Testis (tissue), 3 donors: Measurements from ENCODE around the gene PEX14. TPM values are rescaled to one million over a fixed set of nuclear protein-coding genes. Genes with fewer than 3 reads are reported as not detected.

Experiments
- DNase-seq: peaks from one replicate; pipeline ENCODE4 v3.0.0-alpha.2; 2019
- H3K27ac ChIP-seq, 2 donors: fragments of 200-600 bp; sonication (generic); one replicate each; pipeline ENCODE4 v1.5.1; 2019
- H3K27me3 ChIP-seq: fragments of 200-600 bp; sonication (generic); one replicate; pipeline ENCODE4 v1.5.1; 2019
- H3K36me3 ChIP-seq: fragments of 200-600 bp; sonication (generic); one replicate; pipeline ENCODE4 v1.5.1; 2017; ENCODE audit warnings: low read depth; ENCODE audit errors: missing control alignments
- H3K4me1 ChIP-seq: fragments of 200-600 bp; sonication (generic); one replicate; pipeline ENCODE4 v1.5.1; 2019
- H3K4me3 ChIP-seq, 2 donors: fragments of 200-600 bp; sonication (generic); one replicate each; pipeline ENCODE4 v1.5.1; 2017 to 2019
- H3K9me3 ChIP-seq: fragments of 200-600 bp; sonication (generic); one replicate; pipeline ENCODE4 v1.5.1; 2017
- CTCF ChIP-seq, 3 experiments: fragments of 450-650 bp in 2 of 3; fragments of 200-600 bp in 1 of 3; sonication (generic) in 1 of 3; IDR thresholded peaks; one replicate each; pipeline ENCODE4 v1.5.1; 2016 to 2019; ENCODE audit warnings: antibody characterized with exemption in 3 of 3, mild to moderate bottlenecking in 2 of 3, moderate library complexity in 1 of 3
- POLR2A ChIP-seq: fragments of 450-650 bp; IDR thresholded peaks from one replicate; pipeline ENCODE4 v1.6.1; 2017; ENCODE audit warnings: antibody characterized with exemption, mild to moderate bottlenecking, moderate library complexity
- WGBS, 2 donors: methylation state at CpG; one replicate each; pipeline ENCODE4 v1.1.5; 2018; 5-methylcytosine and 5-hydroxymethylcytosine counted together
- intact Hi-C: fragments of 100-400 bp; cut with DNase I; formaldehyde crosslinking; loops from one replicate; pipeline ENCODE4 v1.15.1; 2023; ENCODE audit warnings: low total_unique reads
- polyA plus RNA-seq: library from polyadenylated mRNA; stranded (reverse); fragments of 350-450 nt; fragmentation: Illumina TruSeq; extraction: RNeasy Lipid Tissue Mini Kit (QIAGEN cat#74804); gene quantifications from one replicate; pipeline ENCODE4 v1.2.3, GENCODE V29; 2014; ENCODE audit warnings: low read depth, low replicate concordance; ENCODE audit not compliant: insufficient read depth
- total RNA-seq, 2 donors: library from RNA; depleted of rRNA; stranded (reverse); fragments of >200 nt; gene quantifications; one replicate each; pipeline ENCODE4 v1.2.3, GENCODE V29; 2016

PEX14 gene
- total and polyA plus RNA-seq, 3 donors from 2014 or later = 28.6 to 39.8 (median 30.3) TPM

GRCh38 chr1:10569531-10569930 lies 94.8 kb downstream of the PEX14 start:
- intact Hi-C loops = no loop called here
- H3K27me3 ChIP-seq = no peaks in the 10 kb centered on the region
- no peaks in the 10 kb centered on the region for H3K9me3 ChIP-seq
- H3K4me3 ChIP-seq = no peak overlapping the region
- H3K36me3 ChIP-seq = no peaks in the 10 kb centered on the region
- H3K27ac ChIP-seq = no peak overlapping the region
- WGBS, 2 donors = 95 to 97% methylated on average over 1 of the region's 1 CpG
- TF ChIP-seq CTCF (IDR thresholded peaks at IDR 0.05) (no peak), POLR2A (no peak)
- H3K4me1 ChIP-seq = no peaks in the 10 kb centered on the region
- no peak for DNase-seq

- H3K4me3 ChIP-seq = no peak overlapping the region
- TF ChIP-seq CTCF (IDR thresholded peaks at IDR 0.05) (no peak), POLR2A (no peak)
- no peak overlapping the region for H3K27ac ChIP-seq
- DNase-seq = no peak
- H3K4me1 ChIP-seq = no peaks in the 10 kb centered on the region
- intact Hi-C loops = no loop called here
- H3K36me3 ChIP-seq = no peaks in the 10 kb centered on the region
- WGBS, 2 donors = 77 to 82% methylated on average over 1 of the region's 1 CpG
- H3K9me3 ChIP-seq = no peaks in the 10 kb centered on the region
- no peaks in the 10 kb centered on the region for H3K27me3 ChIP-seq
Measured at GRCh38 chr1:10575616-10576015, 100.9 kb downstream of the PEX14 start.

- WGBS, 2 donors = 86 to 93% methylated on average over 4 of the region's 4 CpGs
Measured at GRCh38 chr1:10578070-10578469, 103.3 kb downstream of the PEX14 start.

GRCh38 chr1:10583641-10584040 lies 108.9 kb downstream of the PEX14 start:
- Histone ChIP-seq H3K36me3 (no peaks in the 10 kb centered on the region), H3K4me1 (no peaks in the 10 kb centered on the region), H3K27ac (no peak overlapping the region), H3K27me3 (no peaks in the 10 kb centered on the region), H3K4me3 (no peak overlapping the region), H3K9me3 (no peaks in the 10 kb centered on the region)
- no peak for DNase-seq
- intact Hi-C loops = no loop called here
- TF ChIP-seq CTCF (IDR thresholded peaks at IDR 0.05) = no peak
- no peak for TF ChIP-seq POLR2A
- WGBS, 2 donors = 57 to 63% methylated on average over 3 of the region's 3 CpGs

More at GRCh38 chr1:10578070-10578469, 103.3 kb downstream of the PEX14 start:
- Histone ChIP-seq H3K9me3 (no peaks in the 10 kb centered on the region), H3K27me3 (no peaks in the 10 kb centered on the region), H3K4me1 (no peaks in the 10 kb centered on the region), H3K27ac (no peak overlapping the region), H3K36me3 (no peaks in the 10 kb centered on the region), H3K4me3 (no peak overlapping the region)
- intact Hi-C loops = no loop called here
- TF ChIP-seq CTCF (IDR thresholded peaks at IDR 0.05) (no peak), POLR2A (no peak)
- DNase-seq = no peak

GRCh38 chr1:10585242-10585641 lies 110.5 kb downstream of the PEX14 start:
- H3K4me1 ChIP-seq = no peaks in the 10 kb centered on the region
- H3K27me3 ChIP-seq = no peaks in the 10 kb centered on the region
- H3K4me3 ChIP-seq = no peak overlapping the region
- no peaks in the 10 kb centered on the region for H3K36me3 ChIP-seq
- no peak for DNase-seq
- no peaks in the 10 kb centered on the region for H3K9me3 ChIP-seq
- intact Hi-C loops = no loop called here
- 89 to 100% methylated on average over 1 of the region's 1 CpG for WGBS, 2 donors
- H3K27ac ChIP-seq = no peak overlapping the region
- no peak for TF ChIP-seq POLR2A
- TF ChIP-seq CTCF (IDR thresholded peaks at IDR 0.05) = no peak
